Naive thymus-derived CD4-positive, alpha-beta T cell (primary cell): ENCODE data around the gene ACTN4. TPM values are rescaled to one million over a fixed set of nuclear protein-coding genes. Genes with fewer than 3 reads are reported as not detected.

Source experiments
- ATAC-seq: fragments of 150-1000 bp; cut with Tn5 transposase; 2 replicates; pipeline ENCODE4 v1.10.0; 2021; ENCODE audit warnings: mild to moderate bottlenecking, moderate library complexity
- CTCF ChIA-PET: fragments of 350-600 bp; sonication (Branson Sonifier 250); formaldehyde crosslinking; loops from one replicate; lab custom pipeline; 2021; ENCODE audit warnings: antibody characterized with exemption; lab: Charles Lee
- POLR2A ChIA-PET: fragments of 350-600 bp; sonication (Branson Sonifier 250); formaldehyde crosslinking; loops from one replicate; lab custom pipeline; 2021; ENCODE audit warnings: antibody characterized with exemption, inconsistent platforms; lab: Charles Lee
- DNase-seq, 9 donors: peaks; one replicate each; pipeline versions ENCODE4 v3.0.0 to v3.0.0-alpha.2; 2020 to 2022; ENCODE audit warnings: mixed read lengths in 1 of 9
- H3K27ac ChIP-seq: one replicate; pipeline ENCODE4 v1.7.0; 2013; ENCODE audit warnings: mild to moderate bottlenecking, low read depth, low read length, moderate library complexity
- H3K27me3 ChIP-seq, 2 donors: one replicate each; pipeline ENCODE4 v1.7.0; 2013; ENCODE audit warnings: low read length in 2 of 2, mild to moderate bottlenecking in 2 of 2, moderate library complexity in 2 of 2; ENCODE audit not compliant: control insufficient read depth in 2 of 2, insufficient read depth in 2 of 2
- H3K36me3 ChIP-seq, 3 experiments: 1 replicate in 2 of 3; 2 replicates in 1 of 3; pipeline ENCODE4 v1.7.0; 2013; ENCODE audit warnings: low read length in 3 of 3, mild to moderate bottlenecking in 3 of 3, moderate library complexity in 1 of 3; ENCODE audit not compliant: insufficient read depth in 3 of 3, control insufficient read depth in 2 of 3
- H3K4me1 ChIP-seq, 2 donors: one replicate each; pipeline ENCODE4 v1.7.0; 2013; ENCODE audit warnings: low read length in 2 of 2, mild to moderate bottlenecking in 2 of 2, moderate library complexity in 1 of 2; ENCODE audit not compliant: control insufficient read depth in 2 of 2, insufficient read depth in 2 of 2
- H3K4me3 ChIP-seq: 2 replicates; pipeline ENCODE4 v1.7.0; 2013; ENCODE audit warnings: mild to moderate bottlenecking, low read length
- H3K9me3 ChIP-seq, 3 experiments: 1 replicate in 2 of 3; 2 replicates in 1 of 3; pipeline ENCODE4 v1.7.0; 2013; ENCODE audit warnings: low read length in 3 of 3; ENCODE audit not compliant: control insufficient read depth in 2 of 3
- H3K27ac Mint-ChIP-seq, 9 donors: one replicate each; pipeline ENCODE4 v1.8.0; 2020 to 2022; ENCODE audit warnings: mixed read lengths in 9 of 9, mild to moderate bottlenecking in 8 of 9, moderate library complexity in 5 of 9, inconsistent platforms in 2 of 9
- H3K27me3 Mint-ChIP-seq, 5 donors: one replicate each; pipeline ENCODE4 v1.8.0; 2021 to 2022; ENCODE audit warnings: mixed read lengths in 5 of 5, mild to moderate bottlenecking in 1 of 5
- H3K36me3 Mint-ChIP-seq, 5 donors: one replicate each; pipeline ENCODE4 v1.8.0; 2020 to 2022; ENCODE audit warnings: mixed read lengths in 5 of 5, mild to moderate bottlenecking in 3 of 5, inconsistent platforms in 1 of 5
- H3K4me1 Mint-ChIP-seq, 7 donors: one replicate each; pipeline ENCODE4 v1.8.0; 2020 to 2022; ENCODE audit warnings: mixed read lengths in 7 of 7, mild to moderate bottlenecking in 3 of 7, inconsistent platforms in 1 of 7
- H3K4me3 Mint-ChIP-seq, 10 donors: one replicate each; pipeline ENCODE4 v1.8.0; 2020 to 2022; ENCODE audit warnings: mild to moderate bottlenecking in 10 of 10, mixed read lengths in 10 of 10, moderate library complexity in 6 of 10, inconsistent platforms in 2 of 10
- H3K9me3 Mint-ChIP-seq, 11 donors: one replicate each; pipeline ENCODE4 v1.8.0; 2020 to 2022; ENCODE audit warnings: mixed read lengths in 11 of 11, mild to moderate bottlenecking in 4 of 11, inconsistent platforms in 1 of 11, moderate library complexity in 1 of 11
- intact Hi-C, 2 donors: fragments of 100-400 bp; cut with micrococcal nuclease; formaldehyde crosslinking; loops; one replicate each; pipeline ENCODE4 v1.15.1; 2023
- polyA plus RNA-seq, 2 donors: library from polyadenylated mRNA; unstranded; fragments of 300-500 nt; fragmentation: Illumina TruSeq; gene quantifications; one replicate each; pipeline ENCODE4 v1.2.3, GENCODE V29; 2021
- total RNA-seq, 6 experiments: library from RNA in 5 of 6; stranded (reverse) in 5 of 6; gene quantifications; 1 replicate in 5 of 6; 2 replicates in 1 of 6; pipeline ENCODE4 v1.2.3 and lab custom pipeline; 2021 to 2026

Gene ACTN4
- total and polyA plus RNA-seq, 7 experiments from 2014 or later: 2.8 to 355 (median 52.1) TPM

GRCh38 chr19:38774181-38774950 is 126.9 kb downstream of the ACTN4 start:
- Histone ChIP-seq H3K9me3 (no peaks in the 10 kb centered on the region), H3K4me3 (no peak overlapping the region), H3K4me1 (peaks cover 0 to 3% of the 10 kb centered on the region in 2 donors), H3K36me3 (no peaks in the 10 kb centered on the region), H3K27me3 (no peaks in the 10 kb centered on the region), H3K27ac (no peak overlapping the region)
- ATAC-seq: no peak
- ChIA-PET POLR2A (no interaction called here), CTCF (interaction anchor here (0.6 to 1.0 kb wide), 2 partner anchors 18 to 68 kb away, joined by 3 read pairs; no protein-coding TSS in a partner anchor)
- Mint-ChIP-seq H3K4me1 (peaks cover 0 to 6% (median 3%) of the 10 kb centered on the region in 7 donors), H3K27ac (peak overlapping the region in 1 of 9 donors; percentile 6), H3K36me3 (no peaks in the 10 kb centered on the region), H3K27me3 (peaks cover 0 to 7% (median 0%) of the 10 kb centered on the region in 5 donors), H3K4me3 (no peak overlapping the region), H3K9me3 (no peaks in the 10 kb centered on the region)
- DNase-seq: no peak
- intact Hi-C loops: no loop called here

- intact Hi-C loops: no loop called here
- no peak overlapping the region for H3K4me3 Mint-ChIP-seq
- H3K9me3 Mint-ChIP-seq: no peaks in the 10 kb centered on the region
- Histone ChIP-seq H3K27ac (no peak overlapping the region), H3K4me1 (no peaks in the 10 kb centered on the region), H3K27me3 (no peaks in the 10 kb centered on the region), H3K4me3 (no peak overlapping the region), H3K36me3 (no peaks in the 10 kb centered on the region), H3K9me3 (no peaks in the 10 kb centered on the region)
- no peaks in the 10 kb centered on the region for H3K36me3 Mint-ChIP-seq
- H3K27me3 Mint-ChIP-seq: peaks cover 0 to 27% (median 0%) of the 10 kb centered on the region in 5 donors
- ATAC-seq (no peak), DNase-seq (no peak)
- ChIA-PET CTCF (no interaction called here), POLR2A (interaction anchor here (0.6 to 0.7 kb wide), 2 partner anchors 135 to 156 kb away, joined by 5 read pairs; no protein-coding TSS in a partner anchor)
- H3K4me1 Mint-ChIP-seq: peaks cover 0 to 4% (median 0%) of the 10 kb centered on the region in 7 donors
- no peak overlapping the region for H3K27ac Mint-ChIP-seq
Observed at GRCh38 chr19:38778733-38779132, 131.3 kb downstream of the ACTN4 start.

GRCh38 chr19:38780443-38780842 is 133.0 kb downstream of the ACTN4 start:
- Histone ChIP-seq H3K4me3 (no peak overlapping the region), H3K27me3 (no peaks in the 10 kb centered on the region), H3K4me1 (no peaks in the 10 kb centered on the region), H3K9me3 (no peaks in the 10 kb centered on the region), H3K27ac (no peak overlapping the region), H3K36me3 (no peaks in the 10 kb centered on the region)
- intact Hi-C loops: no loop called here
- no peaks in the 10 kb centered on the region for H3K9me3 Mint-ChIP-seq
- ATAC-seq: no peak
- H3K4me3 Mint-ChIP-seq: no peak overlapping the region
- H3K4me1 Mint-ChIP-seq: no peaks in the 10 kb centered on the region
- POLR2A ChIA-PET: no interaction called here
- no peaks in the 10 kb centered on the region for H3K36me3 Mint-ChIP-seq
- peak overlapping the region in 1 of 9 donors; percentile 30 for H3K27ac Mint-ChIP-seq
- peaks cover 0 to 27% (median 0%) of the 10 kb centered on the region in 5 donors for H3K27me3 Mint-ChIP-seq
- CTCF ChIA-PET: no interaction called here
- DNase-seq: no peak

- intact Hi-C loops: no loop called here
- ChIA-PET CTCF (no interaction called here), POLR2A (no interaction called here)
- H3K4me1 ChIP-seq: no peaks in the 10 kb centered on the region
- no peak for DNase-seq
- no peaks in the 10 kb centered on the region for H3K27me3 ChIP-seq
- Mint-ChIP-seq H3K4me1 (no peaks in the 10 kb centered on the region), H3K27me3 (peaks cover 0 to 27% (median 0%) of the 10 kb centered on the region in 5 donors), H3K27ac (no peak overlapping the region), H3K4me3 (no peak overlapping the region), H3K9me3 (no peaks in the 10 kb centered on the region), H3K36me3 (no peaks in the 10 kb centered on the region)
- H3K9me3 ChIP-seq: no peaks in the 10 kb centered on the region
- no peaks in the 10 kb centered on the region for H3K36me3 ChIP-seq
- ATAC-seq: no peak
- H3K4me3 ChIP-seq: no peak overlapping the region
- no peak overlapping the region for H3K27ac ChIP-seq
Observed at GRCh38 chr19:38781058-38781457, 133.6 kb downstream of the ACTN4 start.

Other genes with a start within 250 kb of the ACTN4 start
- gene FAM98C, start 244.6 kb upstream of the ACTN4 start, total RNA-seq: 10 to 100 TPM; 33.8 to 56.5 (median 44.7) TPM
- gene FAM98C, start 244.6 kb upstream of the ACTN4 start, polyA plus RNA-seq: 10 to 100 TPM; 16.2 to 29.0 TPM
- gene RASGRP4, start 221.4 kb upstream of the ACTN4 start, total RNA-seq: 10 to 100 TPM in 1 of 5 experiments, 1 to 10 TPM in 2, under 1 TPM in 2; 0.16 to 32.7 (median 1.3) TPM
- under 1 TPM in 1 of 2 donors, not detected in 1; 0.14 TPM for gene RASGRP4, start 221.4 kb upstream of the ACTN4 start, polyA plus RNA-seq
- 1 to 10 TPM in 4 of 5 experiments, under 1 TPM in 1; 0.29 to 2.6 (median 1.7) TPM for gene RYR1, start 214.0 kb upstream of the ACTN4 start, total RNA-seq
- gene RYR1, start 214.0 kb upstream of the ACTN4 start, polyA plus RNA-seq: not detected
- 100 to 1,000 TPM; 200 to 287 (median 235) TPM for gene MAP4K1, start 29.7 kb upstream of the ACTN4 start, total RNA-seq
- gene MAP4K1, start 29.7 kb upstream of the ACTN4 start, polyA plus RNA-seq: 100 to 1,000 TPM in 1 of 2 donors, 10 to 100 TPM in 1; 79.0 to 120 TPM
- 100 to 1,000 TPM; 294 to 405 (median 337) TPM for gene EIF3K, start 28.5 kb upstream of the ACTN4 start, total RNA-seq
- 100 to 1,000 TPM; 424 to 437 TPM for gene EIF3K, start 28.5 kb upstream of the ACTN4 start, polyA plus RNA-seq
- gene CAPN12, start 96.8 kb downstream of the ACTN4 start, total RNA-seq: 1 to 10 TPM; 2.5 to 5.1 (median 2.7) TPM
- gene CAPN12, start 96.8 kb downstream of the ACTN4 start, polyA plus RNA-seq: under 1 TPM in 1 of 2 donors, not detected in 1; 0.84 TPM
- not detected for gene LGALS7, start 125.9 kb downstream of the ACTN4 start, total RNA-seq
- gene LGALS7, start 125.9 kb downstream of the ACTN4 start, polyA plus RNA-seq: not detected
- gene LGALS7B, start 141.6 kb downstream of the ACTN4 start, total RNA-seq: not detected
- gene LGALS7B, start 141.6 kb downstream of the ACTN4 start, polyA plus RNA-seq: not detected
- 1 to 10 TPM; 2.3 to 9.8 (median 7.2) TPM for gene LGALS4, start 165.3 kb downstream of the ACTN4 start, total RNA-seq
- gene LGALS4, start 165.3 kb downstream of the ACTN4 start, polyA plus RNA-seq: under 1 TPM; 0.13 to 0.31 TPM
- 100 to 1,000 TPM in 4 of 5 experiments, 10 to 100 TPM in 1; 71.9 to 149 (median 114) TPM for gene ECH1, start 184.1 kb downstream of the ACTN4 start, total RNA-seq
- 100 to 1,000 TPM; 216 to 279 TPM for gene ECH1, start 184.1 kb downstream of the ACTN4 start, polyA plus RNA-seq
- gene HNRNPL, start 202.3 kb downstream of the ACTN4 start, total RNA-seq: 100 to 1,000 TPM; 339 to 539 (median 505) TPM
- 10 to 100 TPM; 70.6 to 78.7 TPM for gene HNRNPL, start 202.3 kb downstream of the ACTN4 start, polyA plus RNA-seq
- 10 to 100 TPM; 32.8 to 75.9 (median 64.0) TPM for gene RINL, start 230.6 kb downstream of the ACTN4 start, total RNA-seq
- gene RINL, start 230.6 kb downstream of the ACTN4 start, polyA plus RNA-seq: 10 to 100 TPM; 35.3 to 36.1 TPM